ENCODE results near the gene BST1.

Gene BST1

GRCh38 chr4:15706646-15707362 is 3.9 kb downstream of the BST1 start:
- DNase-seq (ENCODE audit: low read depth), result no peak
- TF ChIP-seq, protein P1, sequence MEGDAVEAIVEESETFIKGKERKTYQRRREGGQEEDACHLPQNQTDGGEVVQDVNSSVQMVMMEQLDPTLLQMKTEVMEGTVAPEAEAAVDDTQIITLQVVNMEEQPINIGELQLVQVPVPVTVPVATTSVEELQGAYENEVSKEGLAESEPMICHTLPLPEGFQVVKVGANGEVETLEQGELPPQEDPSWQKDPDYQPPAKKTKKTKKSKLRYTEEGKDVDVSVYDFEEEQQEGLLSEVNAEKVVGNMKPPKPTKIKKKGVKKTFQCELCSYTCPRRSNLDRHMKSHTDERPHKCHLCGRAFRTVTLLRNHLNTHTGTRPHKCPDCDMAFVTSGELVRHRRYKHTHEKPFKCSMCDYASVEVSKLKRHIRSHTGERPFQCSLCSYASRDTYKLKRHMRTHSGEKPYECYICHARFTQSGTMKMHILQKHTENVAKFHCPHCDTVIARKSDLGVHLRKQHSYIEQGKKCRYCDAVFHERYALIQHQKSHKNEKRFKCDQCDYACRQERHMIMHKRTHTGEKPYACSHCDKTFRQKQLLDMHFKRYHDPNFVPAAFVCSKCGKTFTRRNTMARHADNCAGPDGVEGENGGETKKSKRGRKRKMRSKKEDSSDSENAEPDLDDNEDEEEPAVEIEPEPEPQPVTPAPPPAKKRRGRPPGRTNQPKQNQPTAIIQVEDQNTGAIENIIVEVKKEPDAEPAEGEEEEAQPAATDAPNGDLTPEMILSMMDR (conservative IDR thresholded peaks at IDR 0.05; ENCODE audit: low read depth, low read length), result no peak
- H3K4me3 ChIP-seq (ENCODE audit: low read depth, low read length), result no peak overlapping the region

GRCh38 chr4:15707363-15707715 is 4.5 kb downstream of the BST1 start:
- TF ChIP-seq, protein P1 (conservative IDR thresholded peaks at IDR 0.05; ENCODE audit: low read depth, low read length), result no peak

GRCh38 chr4:15711762-15712161 is 8.9 kb downstream of the BST1 start:
- DNase-seq (ENCODE audit: low read depth), result no peak
- TF ChIP-seq, protein P1 (conservative IDR thresholded peaks at IDR 0.05; ENCODE audit: low read depth, low read length), result no peak
- H3K4me3 ChIP-seq (ENCODE audit: low read depth, low read length), result no peak overlapping the region

More at GRCh38 chr4:15707363-15707715, 4.5 kb downstream of the BST1 start:
- no peak for DNase-seq (ENCODE audit: low read depth)
- H3K4me3 ChIP-seq (ENCODE audit: low read depth, low read length), result no peak overlapping the region

DNA sequence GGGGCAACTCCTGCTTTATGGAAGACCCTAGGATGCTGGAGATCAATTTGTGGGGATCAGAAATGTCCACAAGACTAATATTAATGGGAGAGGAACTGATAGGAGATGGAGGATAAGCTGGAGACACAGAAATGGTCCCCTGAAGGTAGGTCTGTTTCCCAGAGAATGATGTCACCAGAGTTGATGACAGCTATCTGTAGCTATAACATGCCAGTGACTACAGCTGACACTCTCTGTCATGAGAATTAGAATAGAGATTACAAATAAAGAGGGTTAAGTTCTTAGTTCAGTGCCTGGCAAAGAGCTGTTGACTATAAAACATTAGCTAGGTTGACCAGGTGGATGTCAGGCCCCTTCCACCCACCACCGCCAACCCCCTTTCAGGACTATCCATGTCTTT is 9.3 kb downstream of the BST1 start:
- H3K4me3 ChIP-seq (ENCODE audit: low read depth, low read length), result no peak overlapping the region
- no peak for DNase-seq (ENCODE audit: low read depth)
- TF ChIP-seq, protein P1 (conservative IDR thresholded peaks at IDR 0.05; ENCODE audit: low read depth, low read length), result no peak

DNA sequence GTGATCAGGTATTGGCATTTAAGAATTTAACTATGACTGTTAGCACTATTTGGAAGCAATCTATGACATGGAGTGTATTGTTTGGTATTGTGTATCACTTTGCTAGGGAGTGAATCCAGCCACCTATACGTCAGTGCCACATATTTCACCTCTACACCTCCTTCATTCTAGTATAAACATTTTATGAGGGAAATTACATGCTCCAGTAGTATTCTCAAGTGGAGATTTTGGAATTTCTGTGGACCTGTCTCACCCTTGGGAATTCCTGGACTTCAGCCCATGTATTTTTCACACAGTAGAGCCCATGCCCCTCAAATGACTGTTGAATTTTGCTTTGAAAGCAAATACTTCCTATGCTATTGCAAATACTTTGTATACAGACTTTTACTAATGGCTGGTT is 11.3 kb downstream of the BST1 start:
- TF ChIP-seq, protein P1 (conservative IDR thresholded peaks at IDR 0.05; ENCODE audit: low read depth, low read length), result no peak
- no peak for DNase-seq (ENCODE audit: low read depth)
- no peak overlapping the region for H3K4me3 ChIP-seq (ENCODE audit: low read depth, low read length)

GRCh38 chr4:15714646-15715435 is 12.0 kb downstream of the BST1 start:
- peak; percentile 29 for DNase-seq (ENCODE audit: low read depth)
- TF ChIP-seq, protein P1 (conservative IDR thresholded peaks at IDR 0.05; ENCODE audit: low read depth, low read length), result no peak
- H3K4me3 ChIP-seq (ENCODE audit: low read depth, low read length), result no peak overlapping the region
